Measurements from ENCODE around the gene ARHGAP24. TPM values are rescaled to one million over a fixed set of nuclear protein-coding genes. Genes with fewer than 3 reads are reported as not detected.

ARHGAP24 gene
- total and polyA plus RNA-seq, 2 experiments from 2014 or later: 0.21 to 0.36 TPM

DNA sequence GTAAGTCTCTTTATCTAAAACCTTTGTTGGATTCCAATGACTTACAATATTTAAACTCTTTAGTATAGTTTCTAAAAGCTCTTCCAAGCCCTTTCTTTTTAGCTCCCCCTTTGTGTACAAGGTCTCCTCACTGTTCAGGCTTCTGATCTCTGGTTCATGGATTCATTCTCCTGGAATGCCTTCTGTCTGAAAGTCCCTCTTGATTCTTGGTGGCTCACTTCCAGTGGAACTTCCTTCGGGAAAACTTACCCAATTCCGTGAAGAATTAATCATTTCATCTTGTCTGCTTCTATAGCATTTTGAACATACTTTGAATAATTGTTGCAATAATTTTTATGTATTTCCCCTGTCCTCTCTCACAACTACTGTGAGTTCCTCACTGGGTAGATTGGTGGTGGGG lies 3.6 kb downstream of the ARHGAP24 start:
- DNase-seq (ENCODE audit: low spot score): no peak
- no peak overlapping the region for H2AFZ ChIP-seq
- H3K4me1 Mint-ChIP-seq: peaks cover 12% of the 10 kb centered on the region; the same call in 2 of the 3 replicates
- H3K4me1 ChIP-seq (ENCODE audit: insufficient read depth): peaks cover 5% of the 10 kb centered on the region
- ATAC-seq: no peak
- no peaks in the 10 kb centered on the region for H3K36me3 ChIP-seq (ENCODE audit: insufficient read depth)
- no peak overlapping the region for H3K4me3 ChIP-seq
- H3K4me3 Mint-ChIP-seq: no peak overlapping the region
- no peak overlapping the region for H3K27ac Mint-ChIP-seq
- H3K9me2 ChIP-seq (ENCODE audit: insufficient read depth): no peaks in the 10 kb centered on the region
- no peaks in the 10 kb centered on the region for H3F3A ChIP-seq (replicated peaks; ENCODE audit: low read depth)
- H4K20me1 ChIP-seq (replicated peaks; ENCODE audit: insufficient read depth): no peaks in the 10 kb centered on the region; the same call in 1 of the 2 replicates
- no peaks in the 10 kb centered on the region for H3K79me2 ChIP-seq (replicated peaks; ENCODE audit: insufficient read depth)
- TF ChIP-seq EZH2 (IDR thresholded peaks at IDR 0.05; ENCODE audit: low read depth, unreplicated experiment) (no peak), ZNF114 (CRISPR knock-in tag; IDR thresholded peaks at IDR 0.05) (no peak), STAT1 (IDR thresholded peaks at IDR 0.05; ENCODE audit: unreplicated experiment) (no peak), ZNF331 (CRISPR knock-in tag; IDR thresholded peaks at IDR 0.05; ENCODE audit: low read depth) (no peak), NANOG (IDR thresholded peaks at IDR 0.05; ENCODE audit: borderline replicate concordance) (no peak), CREB1 (CRISPR knock-in tag; IDR thresholded peaks at IDR 0.05; ENCODE audit: low read depth) (no peak)
- TF ChIP-seq, protein P1, sequence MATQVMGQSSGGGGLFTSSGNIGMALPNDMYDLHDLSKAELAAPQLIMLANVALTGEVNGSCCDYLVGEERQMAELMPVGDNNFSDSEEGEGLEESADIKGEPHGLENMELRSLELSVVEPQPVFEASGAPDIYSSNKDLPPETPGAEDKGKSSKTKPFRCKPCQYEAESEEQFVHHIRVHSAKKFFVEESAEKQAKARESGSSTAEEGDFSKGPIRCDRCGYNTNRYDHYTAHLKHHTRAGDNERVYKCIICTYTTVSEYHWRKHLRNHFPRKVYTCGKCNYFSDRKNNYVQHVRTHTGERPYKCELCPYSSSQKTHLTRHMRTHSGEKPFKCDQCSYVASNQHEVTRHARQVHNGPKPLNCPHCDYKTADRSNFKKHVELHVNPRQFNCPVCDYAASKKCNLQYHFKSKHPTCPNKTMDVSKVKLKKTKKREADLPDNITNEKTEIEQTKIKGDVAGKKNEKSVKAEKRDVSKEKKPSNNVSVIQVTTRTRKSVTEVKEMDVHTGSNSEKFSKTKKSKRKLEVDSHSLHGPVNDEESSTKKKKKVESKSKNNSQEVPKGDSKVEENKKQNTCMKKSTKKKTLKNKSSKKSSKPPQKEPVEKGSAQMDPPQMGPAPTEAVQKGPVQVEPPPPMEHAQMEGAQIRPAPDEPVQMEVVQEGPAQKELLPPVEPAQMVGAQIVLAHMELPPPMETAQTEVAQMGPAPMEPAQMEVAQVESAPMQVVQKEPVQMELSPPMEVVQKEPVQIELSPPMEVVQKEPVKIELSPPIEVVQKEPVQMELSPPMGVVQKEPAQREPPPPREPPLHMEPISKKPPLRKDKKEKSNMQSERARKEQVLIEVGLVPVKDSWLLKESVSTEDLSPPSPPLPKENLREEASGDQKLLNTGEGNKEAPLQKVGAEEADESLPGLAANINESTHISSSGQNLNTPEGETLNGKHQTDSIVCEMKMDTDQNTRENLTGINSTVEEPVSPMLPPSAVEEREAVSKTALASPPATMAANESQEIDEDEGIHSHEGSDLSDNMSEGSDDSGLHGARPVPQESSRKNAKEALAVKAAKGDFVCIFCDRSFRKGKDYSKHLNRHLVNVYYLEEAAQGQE (IDR thresholded peaks at IDR 0.05; ENCODE audit: unreplicated experiment): no peak
- TF ChIP-seq, protein P2, sequence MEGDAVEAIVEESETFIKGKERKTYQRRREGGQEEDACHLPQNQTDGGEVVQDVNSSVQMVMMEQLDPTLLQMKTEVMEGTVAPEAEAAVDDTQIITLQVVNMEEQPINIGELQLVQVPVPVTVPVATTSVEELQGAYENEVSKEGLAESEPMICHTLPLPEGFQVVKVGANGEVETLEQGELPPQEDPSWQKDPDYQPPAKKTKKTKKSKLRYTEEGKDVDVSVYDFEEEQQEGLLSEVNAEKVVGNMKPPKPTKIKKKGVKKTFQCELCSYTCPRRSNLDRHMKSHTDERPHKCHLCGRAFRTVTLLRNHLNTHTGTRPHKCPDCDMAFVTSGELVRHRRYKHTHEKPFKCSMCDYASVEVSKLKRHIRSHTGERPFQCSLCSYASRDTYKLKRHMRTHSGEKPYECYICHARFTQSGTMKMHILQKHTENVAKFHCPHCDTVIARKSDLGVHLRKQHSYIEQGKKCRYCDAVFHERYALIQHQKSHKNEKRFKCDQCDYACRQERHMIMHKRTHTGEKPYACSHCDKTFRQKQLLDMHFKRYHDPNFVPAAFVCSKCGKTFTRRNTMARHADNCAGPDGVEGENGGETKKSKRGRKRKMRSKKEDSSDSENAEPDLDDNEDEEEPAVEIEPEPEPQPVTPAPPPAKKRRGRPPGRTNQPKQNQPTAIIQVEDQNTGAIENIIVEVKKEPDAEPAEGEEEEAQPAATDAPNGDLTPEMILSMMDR (conservative IDR thresholded peaks at IDR 0.05; ENCODE audit: low read depth in 2 of 2): no peak
- TF ChIP-seq, protein P3, sequence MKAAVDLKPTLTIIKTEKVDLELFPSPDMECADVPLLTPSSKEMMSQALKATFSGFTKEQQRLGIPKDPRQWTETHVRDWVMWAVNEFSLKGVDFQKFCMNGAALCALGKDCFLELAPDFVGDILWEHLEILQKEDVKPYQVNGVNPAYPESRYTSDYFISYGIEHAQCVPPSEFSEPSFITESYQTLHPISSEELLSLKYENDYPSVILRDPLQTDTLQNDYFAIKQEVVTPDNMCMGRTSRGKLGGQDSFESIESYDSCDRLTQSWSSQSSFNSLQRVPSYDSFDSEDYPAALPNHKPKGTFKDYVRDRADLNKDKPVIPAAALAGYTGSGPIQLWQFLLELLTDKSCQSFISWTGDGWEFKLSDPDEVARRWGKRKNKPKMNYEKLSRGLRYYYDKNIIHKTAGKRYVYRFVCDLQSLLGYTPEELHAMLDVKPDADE (IDR thresholded peaks at IDR 0.05): no peak
- TF ChIP-seq, protein P4, sequence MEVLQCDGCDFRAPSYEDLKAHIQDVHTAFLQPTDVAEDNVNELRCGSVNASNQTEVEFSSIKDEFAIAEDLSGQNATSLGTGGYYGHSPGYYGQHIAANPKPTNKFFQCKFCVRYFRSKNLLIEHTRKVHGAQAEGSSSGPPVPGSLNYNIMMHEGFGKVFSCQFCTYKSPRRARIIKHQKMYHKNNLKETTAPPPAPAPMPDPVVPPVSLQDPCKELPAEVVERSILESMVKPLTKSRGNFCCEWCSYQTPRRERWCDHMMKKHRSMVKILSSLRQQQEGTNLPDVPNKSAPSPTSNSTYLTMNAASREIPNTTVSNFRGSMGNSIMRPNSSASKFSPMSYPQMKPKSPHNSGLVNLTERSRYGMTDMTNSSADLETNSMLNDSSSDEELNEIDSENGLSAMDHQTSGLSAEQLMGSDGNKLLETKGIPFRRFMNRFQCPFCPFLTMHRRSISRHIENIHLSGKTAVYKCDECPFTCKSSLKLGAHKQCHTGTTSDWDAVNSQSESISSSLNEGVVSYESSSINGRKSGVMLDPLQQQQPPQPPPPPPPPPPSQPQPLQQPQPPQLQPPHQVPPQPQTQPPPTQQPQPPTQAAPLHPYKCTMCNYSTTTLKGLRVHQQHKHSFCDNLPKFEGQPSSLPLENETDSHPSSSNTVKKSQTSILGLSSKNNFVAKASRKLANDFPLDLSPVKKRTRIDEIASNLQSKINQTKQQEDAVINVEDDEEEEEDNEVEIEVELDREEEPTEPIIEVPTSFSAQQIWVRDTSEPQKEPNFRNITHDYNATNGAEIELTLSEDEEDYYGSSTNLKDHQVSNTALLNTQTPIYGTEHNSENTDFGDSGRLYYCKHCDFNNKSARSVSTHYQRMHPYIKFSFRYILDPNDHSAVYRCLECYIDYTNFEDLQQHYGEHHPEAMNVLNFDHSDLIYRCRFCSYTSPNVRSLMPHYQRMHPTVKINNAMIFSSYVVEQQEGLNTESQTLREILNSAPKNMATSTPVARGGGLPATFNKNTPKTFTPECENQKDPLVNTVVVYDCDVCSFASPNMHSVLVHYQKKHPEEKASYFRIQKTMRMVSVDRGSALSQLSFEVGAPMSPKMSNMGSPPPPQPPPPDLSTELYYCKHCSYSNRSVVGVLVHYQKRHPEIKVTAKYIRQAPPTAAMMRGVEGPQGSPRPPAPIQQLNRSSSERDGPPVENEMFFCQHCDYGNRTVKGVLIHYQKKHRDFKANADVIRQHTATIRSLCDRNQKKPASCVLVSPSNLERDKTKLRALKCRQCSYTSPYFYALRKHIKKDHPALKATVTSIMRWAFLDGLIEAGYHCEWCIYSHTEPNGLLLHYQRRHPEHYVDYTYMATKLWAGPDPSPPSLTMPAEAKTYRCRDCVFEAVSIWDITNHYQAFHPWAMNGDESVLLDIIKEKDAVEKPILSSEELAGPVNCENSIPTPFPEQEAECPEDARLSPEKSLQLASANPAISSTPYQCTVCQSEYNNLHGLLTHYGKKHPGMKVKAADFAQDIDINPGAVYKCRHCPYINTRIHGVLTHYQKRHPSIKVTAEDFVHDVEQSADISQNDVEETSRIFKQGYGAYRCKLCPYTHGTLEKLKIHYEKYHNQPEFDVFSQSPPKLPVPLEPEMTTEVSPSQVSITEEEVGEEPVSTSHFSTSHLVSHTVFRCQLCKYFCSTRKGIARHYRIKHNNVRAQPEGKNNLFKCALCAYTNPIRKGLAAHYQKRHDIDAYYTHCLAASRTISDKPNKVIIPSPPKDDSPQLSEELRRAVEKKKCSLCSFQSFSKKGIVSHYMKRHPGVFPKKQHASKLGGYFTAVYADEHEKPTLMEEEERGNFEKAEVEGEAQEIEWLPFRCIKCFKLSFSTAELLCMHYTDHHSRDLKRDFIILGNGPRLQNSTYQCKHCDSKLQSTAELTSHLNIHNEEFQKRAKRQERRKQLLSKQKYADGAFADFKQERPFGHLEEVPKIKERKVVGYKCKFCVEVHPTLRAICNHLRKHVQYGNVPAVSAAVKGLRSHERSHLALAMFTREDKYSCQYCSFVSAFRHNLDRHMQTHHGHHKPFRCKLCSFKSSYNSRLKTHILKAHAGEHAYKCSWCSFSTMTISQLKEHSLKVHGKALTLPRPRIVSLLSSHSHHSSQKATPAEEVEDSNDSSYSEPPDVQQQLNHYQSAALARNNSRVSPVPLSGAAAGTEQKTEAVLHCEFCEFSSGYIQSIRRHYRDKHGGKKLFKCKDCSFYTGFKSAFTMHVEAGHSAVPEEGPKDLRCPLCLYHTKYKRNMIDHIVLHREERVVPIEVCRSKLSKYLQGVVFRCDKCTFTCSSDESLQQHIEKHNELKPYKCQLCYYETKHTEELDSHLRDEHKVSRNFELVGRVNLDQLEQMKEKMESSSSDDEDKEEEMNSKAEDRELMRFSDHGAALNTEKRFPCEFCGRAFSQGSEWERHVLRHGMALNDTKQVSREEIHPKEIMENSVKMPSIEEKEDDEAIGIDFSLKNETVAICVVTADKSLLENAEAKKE (CRISPR knock-in tag; IDR thresholded peaks at IDR 0.05): no peak
- H3K36me3 Mint-ChIP-seq (ENCODE audit: low read depth): no peaks in the 10 kb centered on the region
- H3K4me2 ChIP-seq: no peak overlapping the region
- H3K27me3 Mint-ChIP-seq (ENCODE audit: insufficient read depth, low read depth, poor library complexity): peaks cover 2% of the 10 kb centered on the region
- no peaks in the 10 kb centered on the region for H3K9me3 Mint-ChIP-seq
- peaks cover 18% of the 10 kb centered on the region; the same call in 1 of the 2 replicates for H3K27me3 ChIP-seq (ENCODE audit: insufficient read depth)
- no peak overlapping the region for H3K27ac ChIP-seq (ENCODE audit: low read depth)
